HG02610 (cell line): ENCODE results near the gene EIF3L.

ENCODE experiments used
- ATAC-seq: cut with Tn5 transposase; IDR thresholded peaks from one replicate; pipeline ENCODE4 v1.9.1; 2021; ENCODE audit warnings: mild to moderate bottlenecking, moderate library complexity; ENCODE audit not compliant: unreplicated experiment

Gene EIF3L

DNA sequence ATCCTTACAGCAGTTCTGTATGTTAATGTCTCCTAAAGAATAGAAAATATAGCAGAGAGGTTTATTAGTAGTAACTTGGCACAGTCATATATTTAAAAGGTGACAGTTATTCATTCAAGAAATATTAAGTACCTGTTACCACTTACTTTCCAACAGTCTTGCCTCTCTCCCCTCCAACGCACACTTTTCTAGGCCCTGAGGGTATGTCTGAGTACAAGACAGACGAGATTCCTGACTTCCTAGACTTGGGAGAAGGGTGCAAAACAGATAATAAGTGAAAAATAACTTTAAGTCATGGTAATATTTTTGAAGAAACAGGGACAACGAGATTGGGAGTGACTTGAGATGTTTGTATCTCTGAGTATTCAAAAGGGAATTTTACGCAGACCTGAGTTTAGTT lies 1.6 kb downstream of the EIF3L start:
- no peak for ATAC-seq

DNA sequence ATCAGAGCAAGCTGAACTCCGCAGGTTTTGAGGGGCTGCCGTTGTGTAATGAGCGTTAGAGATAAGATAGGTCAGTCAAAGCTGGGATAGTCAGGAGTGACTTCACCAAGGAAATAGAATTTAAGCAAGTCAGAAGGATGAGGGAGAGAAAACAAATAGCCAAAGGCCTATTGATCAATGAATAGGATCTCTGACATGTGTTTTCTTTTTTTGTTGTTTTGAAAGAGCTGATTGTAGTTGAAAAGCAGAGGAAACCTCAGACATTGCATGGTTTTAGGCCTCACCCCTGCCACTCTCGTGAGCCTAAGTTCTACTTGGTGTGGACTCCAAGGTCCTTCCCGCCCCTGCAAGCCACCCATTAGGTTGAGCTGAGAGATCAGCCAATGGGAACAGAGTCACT lies 3.2 kb downstream of the EIF3L start:
- no peak for ATAC-seq

DNA sequence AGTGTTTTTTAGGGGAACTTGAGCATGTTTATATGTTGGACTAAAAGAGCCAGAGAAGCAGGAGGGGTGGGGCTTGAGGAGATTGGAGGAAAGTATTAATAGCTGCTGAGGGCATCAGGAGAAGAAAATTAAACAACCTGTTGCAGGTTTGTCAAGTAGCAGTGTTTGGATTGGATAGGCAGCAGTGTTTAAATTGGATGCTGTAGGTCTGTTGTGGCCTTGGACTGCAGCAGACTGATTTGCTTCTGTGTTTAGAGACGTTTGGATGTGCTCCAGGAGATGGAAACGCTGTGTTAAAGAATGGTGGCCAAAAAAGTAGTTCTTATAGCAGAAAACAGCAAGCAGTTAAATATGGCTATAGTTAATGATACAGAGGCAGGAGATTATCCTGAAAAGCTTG lies 5.7 kb downstream of the EIF3L start:
- no peak for ATAC-seq

DNA sequence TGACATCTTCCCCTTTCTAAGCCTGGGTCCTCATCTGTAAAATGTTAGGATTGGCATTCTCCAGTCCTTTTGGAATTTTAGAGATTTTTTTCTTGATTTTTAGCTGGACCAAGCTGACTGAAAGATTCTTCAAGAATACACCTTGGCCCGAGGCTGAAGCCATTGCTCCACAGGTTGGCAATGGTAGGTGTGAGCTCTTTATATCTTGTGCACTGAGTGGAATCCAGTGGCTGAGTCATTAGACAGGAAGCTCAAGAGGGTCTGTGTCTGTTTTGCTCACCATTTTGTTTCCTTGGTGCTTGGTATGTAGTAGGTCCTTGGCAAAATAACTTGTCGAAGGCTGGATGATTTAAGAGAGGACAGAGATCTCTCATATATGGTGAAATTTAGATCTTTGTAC lies 6.2 kb downstream of the EIF3L start:
- no peak for ATAC-seq

DNA sequence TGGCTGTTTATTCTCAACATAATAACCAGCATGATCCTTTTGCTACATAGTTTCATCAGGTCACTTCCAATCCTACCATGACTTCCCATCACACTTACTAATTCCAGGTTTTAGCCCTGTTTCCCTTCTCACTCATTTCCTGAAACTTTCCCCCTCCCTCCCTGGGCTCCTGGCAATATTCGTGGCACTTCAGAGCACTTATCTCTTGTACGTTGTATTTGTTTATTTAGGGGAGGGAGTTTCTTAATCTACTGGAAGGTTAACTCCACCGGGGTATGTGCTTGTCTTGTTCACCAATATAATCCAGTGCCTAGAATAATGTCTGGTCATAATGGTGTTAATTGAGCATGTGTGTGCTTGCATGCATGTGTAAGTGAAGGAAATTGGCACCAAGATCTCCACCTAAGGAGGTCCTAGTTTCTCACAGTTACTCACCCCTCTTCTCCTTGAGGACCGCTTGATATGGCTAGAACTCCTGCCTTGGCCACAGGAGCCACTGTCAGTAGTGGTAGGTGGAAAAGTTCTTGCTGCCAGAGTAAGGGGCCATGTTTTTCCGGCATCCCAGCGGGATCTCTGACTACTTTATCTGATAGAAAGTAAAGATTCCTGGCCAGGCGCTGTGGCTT lies 11.7 kb downstream of the EIF3L start:
- ATAC-seq, result no peak

DNA sequence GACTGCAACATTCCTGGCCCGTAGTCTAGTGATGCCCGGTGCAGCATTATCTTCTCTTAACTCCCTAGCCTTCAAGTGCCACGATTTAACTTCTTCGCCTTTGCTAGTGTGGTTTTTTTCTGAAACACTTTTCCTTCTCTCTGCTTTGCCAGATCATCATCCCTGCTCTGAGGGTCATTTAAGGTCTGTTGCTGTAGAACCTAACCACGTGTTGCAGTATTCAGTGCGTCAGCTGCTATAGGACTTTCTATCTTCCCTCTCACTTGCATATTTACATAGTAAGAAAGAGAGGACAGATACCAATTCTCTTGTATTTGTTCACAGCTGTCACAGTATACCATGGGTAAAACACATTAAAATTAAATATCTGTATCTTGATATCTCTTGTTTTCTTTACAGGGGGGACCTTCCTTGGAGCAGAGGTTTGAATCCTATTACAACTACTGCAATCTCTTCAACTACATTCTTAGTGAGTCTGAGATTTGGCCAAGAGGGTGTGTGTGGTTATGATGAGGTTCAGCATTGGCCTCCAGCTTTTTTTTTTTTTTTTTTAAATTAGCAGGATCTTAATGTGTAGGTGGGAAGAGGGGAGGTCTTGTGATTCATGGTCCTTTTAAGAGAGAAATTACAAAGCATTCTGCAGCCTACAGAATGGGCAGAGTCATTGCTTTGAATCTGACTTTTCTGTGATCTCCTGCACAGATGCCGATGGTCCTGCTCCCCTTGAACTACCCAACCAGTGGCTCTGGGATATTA lies 13.5 kb downstream of the EIF3L start:
- ATAC-seq, result no peak

DNA sequence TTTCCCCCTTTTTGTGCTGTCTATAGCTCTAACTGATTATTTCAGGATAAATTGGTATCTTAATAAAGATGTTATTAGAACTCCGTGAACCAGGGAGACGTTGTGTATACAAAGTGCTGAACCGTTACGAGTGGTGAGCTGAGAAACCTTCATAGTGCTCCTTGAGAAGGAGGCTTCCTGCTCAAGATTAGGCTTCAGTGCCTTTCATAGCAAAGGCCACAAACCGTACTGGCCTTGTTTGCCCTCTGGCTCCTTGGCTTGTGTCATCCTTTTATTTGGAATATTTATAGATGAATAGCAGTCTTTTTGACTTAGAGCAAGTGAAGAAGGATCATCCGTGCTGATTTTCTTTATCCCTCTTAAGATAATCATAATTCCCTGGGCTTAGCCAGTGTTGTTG lies 16.3 kb downstream of the EIF3L start:
- no peak for ATAC-seq

DNA sequence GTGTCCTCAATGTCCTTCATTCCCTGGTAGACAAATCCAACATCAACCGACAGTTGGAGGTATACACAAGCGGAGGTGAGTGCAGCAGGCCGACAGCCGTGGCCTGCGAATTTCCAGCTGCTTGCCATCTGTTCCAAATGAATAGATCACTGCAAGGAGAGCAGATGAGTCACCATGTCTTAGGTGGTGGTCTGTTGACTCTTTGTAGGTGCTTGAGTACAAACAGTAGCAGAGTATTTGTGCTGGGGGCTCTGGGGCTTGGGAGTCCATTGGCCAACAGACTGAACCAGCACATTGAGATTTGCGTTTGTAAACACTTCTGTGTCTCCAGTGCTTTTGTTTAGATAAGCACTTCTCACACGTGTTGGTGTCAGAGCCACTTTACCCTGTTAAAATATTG lies 21.1 kb downstream of the EIF3L start:
- ATAC-seq, result no peak

DNA sequence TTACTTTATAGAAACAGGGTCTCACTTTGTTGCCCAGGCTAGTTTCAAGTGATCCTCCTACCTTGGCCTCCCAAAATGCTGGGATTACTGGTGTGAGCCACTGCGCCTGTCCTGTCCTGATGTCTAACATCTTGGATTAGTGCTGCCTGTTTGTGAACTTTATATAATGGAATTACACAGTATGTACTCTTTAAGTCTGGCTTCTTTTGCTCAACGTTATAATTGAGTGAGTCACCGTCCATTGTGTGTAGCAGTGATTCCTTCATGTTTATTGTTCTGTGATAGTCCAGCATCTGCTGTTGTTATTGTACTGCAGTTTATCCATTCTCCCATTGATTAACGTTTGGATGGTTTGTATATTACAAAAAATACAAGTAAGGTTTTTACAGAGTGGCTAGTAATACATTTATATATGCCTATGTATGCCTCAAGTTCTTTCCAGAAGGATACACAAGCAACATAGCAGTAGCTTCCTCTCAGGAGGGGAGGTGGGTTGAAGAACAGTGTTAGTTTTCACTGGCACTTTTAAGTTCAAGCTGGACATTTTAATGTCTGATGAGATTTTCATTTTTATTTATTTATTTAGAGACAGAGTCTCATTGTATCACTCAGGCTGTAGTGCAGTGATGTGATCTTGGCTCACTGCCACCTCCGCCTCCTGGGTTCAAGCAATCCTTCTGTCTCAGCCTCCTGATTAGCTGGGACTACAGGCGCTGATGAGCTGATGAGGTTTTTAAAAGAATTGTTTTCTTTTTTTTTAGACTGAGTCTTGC lies 31.6 kb downstream of the EIF3L start:
- ATAC-seq, result no peak

DNA sequence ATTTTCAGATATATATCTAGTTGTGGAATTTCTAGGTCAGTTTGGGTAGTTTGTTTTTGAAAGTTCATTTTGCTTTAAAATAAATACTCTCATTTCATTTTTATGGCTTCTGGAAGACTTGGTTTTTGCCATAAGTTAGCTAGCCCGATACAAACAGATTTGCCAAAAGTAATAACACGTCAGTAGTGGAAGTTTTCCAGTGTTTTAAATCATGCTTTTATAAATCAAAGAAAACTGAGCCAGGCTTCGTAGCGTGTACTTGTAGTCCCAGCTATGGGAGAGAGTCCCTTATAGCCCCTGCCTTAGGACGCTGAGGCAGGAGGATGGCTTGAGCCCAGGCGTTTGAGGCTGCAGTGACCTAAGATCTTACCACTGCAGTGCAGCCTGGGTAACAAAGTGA lies 35.2 kb downstream of the EIF3L start:
- ATAC-seq, result no peak

DNA sequence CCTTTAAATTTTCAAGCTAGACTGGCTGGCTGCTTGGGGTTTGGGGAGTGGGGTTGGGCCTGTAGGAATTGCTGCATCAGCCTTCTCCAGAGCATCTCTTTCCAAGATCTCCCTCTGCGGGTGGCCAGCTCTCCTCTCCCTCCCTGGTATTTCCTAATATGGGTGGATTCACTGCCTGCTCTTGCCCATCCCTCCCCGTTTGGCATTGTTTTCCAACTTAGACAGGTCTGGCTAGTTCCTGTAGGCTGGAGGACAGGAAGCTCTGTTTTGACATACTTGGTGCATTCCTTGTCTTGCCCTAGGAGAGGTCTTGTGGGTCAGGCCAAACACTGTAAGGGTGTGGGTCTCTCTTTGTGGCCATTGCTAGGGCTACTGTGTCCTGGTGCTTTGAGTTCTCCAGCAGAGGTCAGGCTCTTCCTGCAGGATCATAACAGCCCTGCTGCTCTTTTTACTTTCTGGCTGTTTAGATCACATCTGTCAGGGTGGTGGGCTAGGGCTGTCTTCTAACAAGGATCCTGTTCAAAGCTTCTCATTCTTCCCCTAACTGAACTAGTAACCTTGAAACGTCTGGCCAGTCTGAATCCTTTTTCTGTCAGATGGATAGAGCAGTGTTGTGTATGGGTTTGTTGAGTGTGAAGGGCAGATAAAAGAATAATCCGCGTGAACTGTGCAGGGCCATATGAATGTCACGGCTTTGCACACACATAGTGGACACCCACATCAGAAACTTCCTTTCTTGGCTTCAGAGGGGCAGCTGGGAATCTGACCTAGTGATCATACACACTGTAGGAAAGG lies 38.6 kb downstream of the EIF3L start:
- ATAC-seq, result no peak

DNA sequence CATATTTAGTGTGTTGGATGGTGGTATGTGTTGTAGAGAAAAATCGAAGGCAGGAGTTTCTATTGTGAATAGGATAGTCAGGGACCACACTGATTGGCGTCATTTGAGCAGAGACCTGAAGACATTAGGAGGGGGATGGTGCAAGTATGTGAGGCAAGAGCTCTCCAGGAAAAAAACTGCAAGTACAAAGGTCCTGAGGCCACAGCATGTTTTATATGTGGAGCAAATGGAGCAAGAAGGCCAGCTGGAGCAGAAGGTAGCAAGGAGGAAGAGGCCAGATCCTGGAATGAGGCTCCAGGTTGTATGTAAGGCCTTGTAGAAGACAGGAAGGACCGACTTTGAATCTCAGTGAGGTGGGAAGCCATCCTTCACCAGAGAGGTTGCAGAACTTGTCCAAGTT lies 42.7 kb downstream of the EIF3L start:
- no peak for ATAC-seq

DNA sequence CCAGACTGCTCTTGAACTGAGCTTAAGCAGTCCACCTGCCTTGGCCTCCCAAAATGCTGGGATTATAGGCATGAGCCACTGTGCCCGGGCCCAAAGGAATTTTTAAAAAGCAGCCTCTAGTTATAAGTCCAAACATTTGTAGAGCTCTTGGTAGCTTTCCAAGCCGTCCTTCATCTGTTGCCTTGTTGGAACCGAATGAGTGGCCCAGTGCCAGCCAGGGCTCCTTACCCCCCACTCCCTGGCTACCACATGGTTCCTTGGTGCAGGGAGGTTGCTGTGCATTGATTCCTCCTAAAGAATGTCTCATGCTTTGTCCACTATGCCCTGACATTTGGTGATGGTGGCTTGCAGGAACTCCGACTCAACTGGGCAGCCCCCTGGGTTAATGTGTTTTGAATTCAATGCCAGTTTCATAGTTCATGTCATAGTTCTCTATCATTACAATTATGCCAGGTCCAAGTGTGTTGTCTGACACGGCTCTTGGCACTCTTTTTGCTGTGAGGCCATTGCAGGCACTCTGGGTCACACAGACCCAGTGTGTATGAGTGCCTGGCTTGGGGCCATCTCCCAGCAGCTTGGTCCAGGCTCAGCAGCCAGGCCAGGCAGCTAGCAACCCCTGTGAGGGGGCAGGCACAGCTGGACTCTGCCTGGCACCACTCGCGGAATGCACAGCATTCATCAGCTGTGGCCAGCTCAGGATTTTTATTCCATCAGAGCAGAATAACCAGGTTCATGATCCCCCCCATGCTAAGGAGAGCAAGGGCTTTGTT lies 43.5 kb downstream of the EIF3L start:
- ATAC-seq, result no peak

DNA sequence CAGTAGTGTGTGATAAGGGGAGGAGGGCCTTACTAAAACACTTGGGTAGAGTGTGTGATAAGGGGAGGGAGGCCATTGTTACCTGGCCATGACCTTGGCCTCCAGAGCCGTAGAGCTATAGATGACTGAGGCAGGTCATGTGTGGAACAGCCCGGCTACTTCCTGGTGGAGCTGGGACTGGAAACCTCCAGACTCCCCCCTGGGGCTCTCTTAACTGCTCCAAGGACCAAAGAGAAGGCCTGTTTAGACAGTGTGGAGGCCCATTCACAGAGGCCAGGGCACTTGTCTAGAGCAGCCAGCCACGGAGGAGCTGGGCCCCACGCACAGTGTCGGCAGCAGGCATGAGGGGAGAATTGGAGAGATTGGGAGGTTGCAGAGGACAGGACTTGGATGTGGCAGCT lies 44.4 kb downstream of the EIF3L start:
- no peak for ATAC-seq

DNA sequence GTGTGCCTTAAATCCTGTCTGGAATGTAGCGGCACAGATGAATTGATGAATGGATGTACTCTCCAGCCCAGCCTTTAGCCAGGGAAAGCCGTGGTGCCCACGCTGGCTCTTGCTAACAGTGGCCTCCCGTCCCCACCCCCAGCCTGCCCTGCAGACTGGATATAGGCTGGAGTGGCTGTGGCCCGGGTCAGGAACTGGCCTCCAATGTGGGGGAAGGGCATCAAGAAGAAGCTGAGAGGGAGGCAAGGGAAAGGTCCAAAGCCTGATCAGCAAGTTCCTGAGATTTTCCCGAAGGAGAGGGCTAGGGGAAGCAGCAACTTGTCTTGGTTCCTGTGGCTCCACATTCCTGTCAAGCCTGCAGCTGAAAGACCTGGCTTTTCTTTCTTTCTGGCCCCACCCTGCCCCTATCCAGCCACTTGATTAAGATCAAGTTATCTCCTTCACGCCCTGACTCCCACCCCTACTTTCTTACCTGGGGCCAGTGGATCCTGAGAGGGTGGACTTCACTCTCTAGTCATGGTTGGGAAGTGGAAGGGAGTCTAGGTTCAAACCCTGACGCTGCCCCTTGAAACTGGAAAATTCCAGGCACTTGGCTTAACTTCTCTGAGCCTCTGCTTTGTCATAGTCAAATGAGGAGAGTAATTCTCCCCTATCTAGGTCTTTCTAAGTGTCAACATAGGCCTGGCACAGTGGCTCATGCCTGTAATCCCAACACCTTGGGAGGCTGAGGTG lies 45.9 kb downstream of the EIF3L start:
- no peak for ATAC-seq

DNA sequence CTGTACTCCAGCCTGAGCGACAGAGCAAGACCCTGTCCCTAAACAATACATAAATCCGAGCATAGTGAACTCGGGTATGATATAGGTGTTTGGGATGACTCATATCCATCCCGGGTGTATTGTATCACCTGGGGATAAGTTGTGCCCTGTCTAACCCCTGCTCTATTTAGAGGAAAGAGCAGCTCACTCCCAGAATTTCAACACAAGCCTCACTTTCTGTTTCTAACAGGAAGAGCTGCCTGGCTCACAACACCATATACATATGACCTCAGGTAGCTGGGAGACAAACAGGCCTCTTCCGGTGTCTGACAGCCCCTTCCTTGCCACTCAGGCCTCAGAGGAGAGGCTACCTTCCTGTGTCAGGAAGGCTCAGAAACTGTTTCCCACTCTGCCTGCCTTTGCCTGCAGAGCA lies 47.0 kb downstream of the EIF3L start:
- ATAC-seq, result peak; percentile 80

DNA sequence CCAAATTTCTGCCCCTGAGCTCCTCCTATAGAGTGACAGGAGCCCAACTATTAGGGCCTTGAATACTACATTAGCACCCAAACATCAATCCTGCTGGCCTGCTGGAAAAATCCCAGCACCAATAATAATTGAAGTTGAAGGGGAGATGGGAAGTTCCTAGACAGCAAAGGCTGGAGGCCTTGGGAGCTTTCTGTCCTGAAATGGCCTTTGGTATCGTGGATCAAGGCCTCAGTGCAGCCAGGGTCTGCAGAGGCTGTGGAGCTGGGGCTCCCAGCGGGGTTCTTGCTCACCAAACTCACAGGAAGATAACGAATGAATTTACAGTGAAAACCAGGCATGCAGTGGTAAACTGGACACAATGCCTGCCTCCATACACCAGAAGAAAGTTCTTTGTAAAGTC lies 47.7 kb downstream of the EIF3L start:
- ATAC-seq, result no peak

DNA sequence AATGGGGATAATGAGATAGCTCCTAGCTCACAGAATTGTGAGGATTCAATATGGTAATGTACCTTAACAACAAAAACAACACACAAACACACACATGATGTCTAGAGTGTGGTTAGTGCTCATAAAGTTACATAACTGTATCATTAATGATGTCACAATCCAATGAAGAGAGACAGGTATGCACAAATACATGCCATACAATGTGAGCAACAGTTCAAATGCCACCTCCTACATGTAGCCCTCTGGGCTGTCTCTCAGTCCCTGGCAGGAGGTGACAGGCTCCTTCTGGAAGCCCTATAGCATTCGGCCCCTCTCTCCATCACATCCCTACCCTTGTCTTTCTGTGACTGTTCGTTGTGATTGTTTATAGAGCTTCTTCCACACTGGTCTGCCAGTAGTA lies 48.6 kb downstream of the EIF3L start:
- no peak for ATAC-seq

DNA sequence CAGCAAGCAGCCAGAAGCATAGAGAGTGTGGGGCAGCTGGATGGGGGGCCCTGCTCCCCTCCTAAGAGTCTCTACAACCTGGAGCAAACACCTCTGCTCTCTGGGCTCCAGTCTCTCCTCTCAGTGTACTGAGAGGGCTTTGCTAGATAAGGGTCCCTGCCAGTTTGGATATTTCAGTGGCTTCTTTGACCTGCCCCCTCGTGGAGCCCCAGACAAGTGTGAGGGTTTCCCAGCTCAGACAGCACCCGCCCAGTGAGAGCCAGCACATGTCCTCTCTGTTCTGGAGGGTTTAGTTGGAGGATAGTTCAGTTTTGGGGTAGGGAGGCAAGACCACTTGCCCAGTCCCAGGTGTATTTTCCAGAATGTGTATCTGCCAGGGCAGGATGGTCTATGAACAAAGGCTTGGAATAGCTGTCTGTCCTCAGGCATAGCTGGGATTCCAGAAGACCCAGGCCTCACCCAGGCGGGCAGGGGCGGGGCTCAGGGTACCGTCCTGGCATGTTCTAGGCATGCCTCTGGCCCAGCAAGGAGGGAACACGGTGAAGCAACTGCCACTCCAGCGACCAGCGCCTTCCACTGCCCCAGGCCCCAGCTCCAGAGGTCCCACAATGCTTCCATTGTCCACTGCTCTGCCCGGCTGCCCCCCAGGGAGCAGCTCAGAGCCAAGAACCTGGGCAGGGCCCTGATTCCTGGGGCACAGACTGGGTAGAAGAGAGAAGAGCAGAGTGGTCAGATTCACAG lies 49.4 kb downstream of the EIF3L start:
- no peak for ATAC-seq
